ENCODE measurements around the gene BRICD5.

DNA sequence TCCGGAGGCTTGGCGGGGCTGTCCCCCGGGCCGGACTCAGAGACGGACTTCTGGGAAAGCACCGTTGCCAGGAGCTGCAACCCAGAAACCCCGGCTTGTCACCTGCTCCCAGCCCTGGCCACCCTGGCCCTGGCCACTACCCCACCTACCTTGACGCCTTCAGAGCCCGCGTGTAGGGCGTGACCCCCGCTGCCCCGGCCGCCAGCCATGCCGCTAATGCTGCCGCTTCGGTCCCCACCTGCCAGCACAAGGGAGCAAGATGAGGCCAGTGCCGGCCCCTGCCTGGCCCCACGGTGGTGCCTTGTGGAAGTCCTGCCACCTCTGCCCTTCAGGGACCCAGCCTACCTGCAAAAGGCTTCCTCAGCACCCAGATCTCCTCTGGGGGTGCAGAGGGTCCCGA, 25.7 kb downstream of the BRICD5 start:
- TF ChIP-seq POLR2A (IDR thresholded peaks at IDR 0.05), result no peak
- TF ChIP-seq, protein P1, sequence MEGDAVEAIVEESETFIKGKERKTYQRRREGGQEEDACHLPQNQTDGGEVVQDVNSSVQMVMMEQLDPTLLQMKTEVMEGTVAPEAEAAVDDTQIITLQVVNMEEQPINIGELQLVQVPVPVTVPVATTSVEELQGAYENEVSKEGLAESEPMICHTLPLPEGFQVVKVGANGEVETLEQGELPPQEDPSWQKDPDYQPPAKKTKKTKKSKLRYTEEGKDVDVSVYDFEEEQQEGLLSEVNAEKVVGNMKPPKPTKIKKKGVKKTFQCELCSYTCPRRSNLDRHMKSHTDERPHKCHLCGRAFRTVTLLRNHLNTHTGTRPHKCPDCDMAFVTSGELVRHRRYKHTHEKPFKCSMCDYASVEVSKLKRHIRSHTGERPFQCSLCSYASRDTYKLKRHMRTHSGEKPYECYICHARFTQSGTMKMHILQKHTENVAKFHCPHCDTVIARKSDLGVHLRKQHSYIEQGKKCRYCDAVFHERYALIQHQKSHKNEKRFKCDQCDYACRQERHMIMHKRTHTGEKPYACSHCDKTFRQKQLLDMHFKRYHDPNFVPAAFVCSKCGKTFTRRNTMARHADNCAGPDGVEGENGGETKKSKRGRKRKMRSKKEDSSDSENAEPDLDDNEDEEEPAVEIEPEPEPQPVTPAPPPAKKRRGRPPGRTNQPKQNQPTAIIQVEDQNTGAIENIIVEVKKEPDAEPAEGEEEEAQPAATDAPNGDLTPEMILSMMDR (IDR thresholded peaks at IDR 0.05), result no peak
